ENCODE results near the gene SEC23B. TPM values are rescaled to one million over a fixed set of nuclear protein-coding genes. Genes with fewer than 3 reads are reported as not detected.

SEC23B gene
- polyA plus RNA-seq, 2 of the 4 experiments (the other 2 are of a cell fraction): 71.4 to 158 TPM

- POLR2A ChIA-PET: no interaction called here
- Histone ChIP-seq H3K4me3 (no peak overlapping the region), H3K9me3 (no peaks in the 10 kb centered on the region), H3K4me2 (no peak overlapping the region), H3K27ac (no peak overlapping the region), H3K4me1 (peaks cover 18% of the 10 kb centered on the region)
- no peak for TF ChIP-seq ATOH8 (CRISPR knock-in tag; IDR thresholded peaks at IDR 0.05; ENCODE audit: low read depth)
- no peak for TF ChIP-seq CHD4 (IDR thresholded peaks at IDR 0.05; ENCODE audit: borderline replicate concordance)
- no peak for TF ChIP-seq EHF (CRISPR knock-in tag; IDR thresholded peaks at IDR 0.05)
- TF ChIP-seq REST (IDR thresholded peaks at IDR 0.05): no peak
- no peak for TF ChIP-seq TFCP2L1 (CRISPR knock-in tag; IDR thresholded peaks at IDR 0.05)
- no peak for TF ChIP-seq MAZ (IDR thresholded peaks at IDR 0.05; ENCODE audit: borderline replicate concordance, low read depth, low read length)
- TF ChIP-seq NFE2L2 (conservative IDR thresholded peaks at IDR 0.05; ENCODE audit: low read length): no peak
- no peak for TF ChIP-seq PHF8 (IDR thresholded peaks at IDR 0.05; ENCODE audit: borderline replicate concordance, low read depth)
- TF ChIP-seq HOXB5 (CRISPR knock-in tag; IDR thresholded peaks at IDR 0.05): no peak
- no peak for TF ChIP-seq EHMT2 (IDR thresholded peaks at IDR 0.05; ENCODE audit: low read depth)
- no peak for TF ChIP-seq TP53 (CRISPR knock-in tag; IDR thresholded peaks at IDR 0.05)
- TF ChIP-seq FOSB (CRISPR knock-in tag; IDR thresholded peaks at IDR 0.05): no peak
- no peak for TF ChIP-seq CHD2 (IDR thresholded peaks at IDR 0.05; ENCODE audit: low read length, partially characterized antibody)
- no peak for FAIRE-seq
- DNase-seq (ENCODE audit: low read depth in 1 of 2, low spot score in 1 of 2): no peak
- CTCF ChIA-PET: no interaction called here
- no peak for ATAC-seq
- WGBS (ENCODE audit: missing lambda C conversion rate): 95% methylated on average over 7 of the region's 7 CpGs
These were observed 36.2 kb downstream of the SEC23B start for GRCh38 chr20:18543932-18544331.

GRCh38 chr20:18545566-18545965 is 37.8 kb downstream of the SEC23B start:
- FAIRE-seq: no peak

More at GRCh38 chr20:18545566-18545965, 37.8 kb downstream of the SEC23B start:
- Histone ChIP-seq H3K9me3 (no peaks in the 10 kb centered on the region), H3K4me2 (no peak overlapping the region), H3K27ac (no peak overlapping the region), H3K4me3 (no peak overlapping the region), H3K4me1 (peaks cover 18% of the 10 kb centered on the region)
- ATAC-seq (no peak), DNase-seq (ENCODE audit: low read depth in 1 of 2, low spot score in 1 of 2) (no peak)
- no peak for TF ChIP-seq GATA3 (IDR thresholded peaks at IDR 0.05; ENCODE audit: borderline replicate concordance)
- no peak for TF ChIP-seq RNF2 (IDR thresholded peaks at IDR 0.05; ENCODE audit: borderline replicate concordance, low read depth)
- no peak for TF ChIP-seq NR3C1 (IDR thresholded peaks at IDR 0.05)
- TF ChIP-seq ZNF302 (CRISPR knock-in tag; IDR thresholded peaks at IDR 0.05): no peak
- TF ChIP-seq MYC (IDR thresholded peaks at IDR 0.05; ENCODE audit: borderline replicate concordance, low read length): no peak
- TF ChIP-seq POLR2A (IDR thresholded peaks at IDR 0.05; ENCODE audit: low read length): no peak
- no peak for TF ChIP-seq CHD2 (IDR thresholded peaks at IDR 0.05; ENCODE audit: low read length, partially characterized antibody)
- no peak for TF ChIP-seq CBX2 (IDR thresholded peaks at IDR 0.05; ENCODE audit: borderline replicate concordance, low read depth)
- TF ChIP-seq HEYL (CRISPR knock-in tag; IDR thresholded peaks at IDR 0.05): no peak
- TF ChIP-seq KDM5A (IDR thresholded peaks at IDR 0.05): no peak
- no peak for TF ChIP-seq ZSCAN20 (CRISPR knock-in tag; IDR thresholded peaks at IDR 0.05)
- no peak for TF ChIP-seq PBX3 (IDR thresholded peaks at IDR 0.05)
- TF ChIP-seq FOXS1 (CRISPR knock-in tag; IDR thresholded peaks at IDR 0.05): no peak
- TF ChIP-seq HOXB13 (CRISPR knock-in tag; IDR thresholded peaks at IDR 0.05; ENCODE audit: low read depth): no peak
- TF ChIP-seq NFE2L2 (conservative IDR thresholded peaks at IDR 0.05; ENCODE audit: low read length): no peak
- no peak for TF ChIP-seq RARB (CRISPR knock-in tag; IDR thresholded peaks at IDR 0.05)
- no peak for TF ChIP-seq RFX5 (IDR thresholded peaks at IDR 0.05)
- 94% methylated on average over 1 of the region's 1 CpG for WGBS (ENCODE audit: missing lambda C conversion rate)
- ChIA-PET CTCF (no interaction called here), POLR2A (interaction anchor here (1.4 kb wide), 1 partner anchor 21 kb away, joined by 3 read pairs; no protein-coding TSS in a partner anchor)
